Measurements from ENCODE around the gene ADAMTS12. TPM values are rescaled to one million over a fixed set of nuclear protein-coding genes. Genes with fewer than 3 reads are reported as not detected.
A peak's percentile ranks its signal among the peaks of the same experiment; 100 is the strongest.

Gene ADAMTS12
- total RNA-seq, 1 donor from 2014 or later = 32.1 TPM

DNA sequence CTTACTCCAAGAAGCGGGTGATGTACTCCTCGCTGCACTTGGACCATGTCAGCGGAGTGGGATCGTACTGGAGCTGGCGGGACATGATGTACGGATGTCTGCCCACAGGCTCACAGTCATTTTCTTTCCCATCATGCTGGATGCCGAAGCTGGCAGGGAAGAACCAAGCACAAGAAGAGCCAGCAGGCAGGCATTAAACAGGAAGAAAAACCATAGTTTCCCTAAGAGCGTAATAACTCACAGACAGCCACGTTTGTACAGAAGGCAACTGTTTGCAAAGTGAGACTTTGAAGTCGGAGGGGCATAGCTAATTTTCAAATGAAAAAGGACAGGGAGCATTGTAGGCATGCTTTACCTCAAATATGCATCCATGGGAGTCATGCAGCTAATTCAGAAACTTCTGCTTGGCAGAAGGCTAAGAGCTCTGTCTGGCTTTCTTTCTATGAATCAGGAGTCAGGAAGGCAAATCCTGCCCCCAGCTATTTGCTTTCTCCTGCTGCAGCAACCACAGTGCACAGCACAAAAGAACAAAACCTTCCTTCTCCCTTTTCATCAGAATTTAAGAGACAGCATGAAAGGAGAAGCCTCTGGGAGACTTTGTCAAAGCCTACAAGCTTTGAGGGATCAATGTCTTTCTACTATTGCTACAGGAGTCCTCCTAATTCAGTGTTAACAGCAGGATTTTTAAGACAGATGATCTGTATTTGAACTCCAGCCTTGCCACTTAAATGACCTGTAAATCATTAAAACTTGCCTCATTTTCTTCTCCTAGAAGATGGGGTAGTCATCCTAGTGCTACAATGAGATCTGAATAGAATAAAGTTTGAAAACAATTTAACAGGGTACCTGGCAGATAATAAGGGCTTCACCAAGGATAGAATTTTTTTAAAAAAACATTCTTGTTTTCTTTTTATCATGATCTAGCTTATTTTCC, 242.0 kb downstream of the ADAMTS12 start:
- peaks cover 22% of the 10 kb centered on the region for H3K4me1 Mint-ChIP-seq (ENCODE audit: unreplicated experiment)
- peak overlapping the region; percentile 23 for H3K4me3 Mint-ChIP-seq
- peaks cover 24% of the 10 kb centered on the region for H3K36me3 Mint-ChIP-seq
- TF ChIP-seq, protein P1, sequence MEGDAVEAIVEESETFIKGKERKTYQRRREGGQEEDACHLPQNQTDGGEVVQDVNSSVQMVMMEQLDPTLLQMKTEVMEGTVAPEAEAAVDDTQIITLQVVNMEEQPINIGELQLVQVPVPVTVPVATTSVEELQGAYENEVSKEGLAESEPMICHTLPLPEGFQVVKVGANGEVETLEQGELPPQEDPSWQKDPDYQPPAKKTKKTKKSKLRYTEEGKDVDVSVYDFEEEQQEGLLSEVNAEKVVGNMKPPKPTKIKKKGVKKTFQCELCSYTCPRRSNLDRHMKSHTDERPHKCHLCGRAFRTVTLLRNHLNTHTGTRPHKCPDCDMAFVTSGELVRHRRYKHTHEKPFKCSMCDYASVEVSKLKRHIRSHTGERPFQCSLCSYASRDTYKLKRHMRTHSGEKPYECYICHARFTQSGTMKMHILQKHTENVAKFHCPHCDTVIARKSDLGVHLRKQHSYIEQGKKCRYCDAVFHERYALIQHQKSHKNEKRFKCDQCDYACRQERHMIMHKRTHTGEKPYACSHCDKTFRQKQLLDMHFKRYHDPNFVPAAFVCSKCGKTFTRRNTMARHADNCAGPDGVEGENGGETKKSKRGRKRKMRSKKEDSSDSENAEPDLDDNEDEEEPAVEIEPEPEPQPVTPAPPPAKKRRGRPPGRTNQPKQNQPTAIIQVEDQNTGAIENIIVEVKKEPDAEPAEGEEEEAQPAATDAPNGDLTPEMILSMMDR (conservative IDR thresholded peaks at IDR 0.05) = no peak
- no peak for DNase-seq (ENCODE audit: extremely low spot score, unreplicated experiment)
- H3K27me3 Mint-ChIP-seq = no peaks in the 10 kb centered on the region
- no peaks in the 10 kb centered on the region for H3K9me3 Mint-ChIP-seq
- H3K27ac Mint-ChIP-seq = peak overlapping the region; percentile 92

DNA sequence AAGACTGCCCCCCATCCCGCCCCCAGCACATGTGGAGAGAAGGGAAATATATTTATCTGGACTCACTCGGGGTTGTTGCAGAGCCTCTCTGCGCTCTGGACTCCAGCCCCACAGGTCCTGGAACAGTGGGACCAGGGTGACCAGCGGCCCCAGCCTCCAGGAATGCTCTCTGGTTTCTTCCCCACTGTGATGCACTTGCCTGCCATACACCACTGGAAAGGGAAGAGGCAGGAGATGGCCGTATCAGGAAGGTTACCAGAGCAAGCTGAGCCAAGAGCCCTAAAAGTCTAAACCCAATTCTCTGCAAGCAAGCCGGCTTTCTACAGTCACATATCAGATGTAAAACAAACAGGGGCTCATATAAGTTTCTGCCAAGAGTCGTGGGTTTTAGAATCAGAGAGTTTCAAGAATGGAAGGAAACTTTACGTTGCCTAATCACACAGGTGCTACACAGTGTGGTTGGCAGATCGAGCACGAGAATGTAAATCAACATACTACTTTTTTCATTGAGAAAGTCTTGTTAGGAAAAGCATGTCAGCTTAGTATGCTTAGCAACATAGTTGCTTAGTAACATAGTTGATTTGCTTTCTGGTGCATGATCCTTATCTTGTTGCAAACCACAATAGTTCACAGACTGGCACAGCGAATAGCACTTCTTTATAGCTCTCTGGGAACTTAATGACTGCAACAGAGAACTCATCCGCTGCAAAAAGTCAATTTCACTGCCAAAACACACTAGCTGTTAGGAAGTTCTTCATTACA, 249.9 kb downstream of the ADAMTS12 start:
- Mint-ChIP-seq H3K27ac (no peak overlapping the region), H3K4me1 (ENCODE audit: unreplicated experiment) (peaks cover 4% of the 10 kb centered on the region), H3K27me3 (no peaks in the 10 kb centered on the region), H3K36me3 (peaks cover 18% of the 10 kb centered on the region), H3K9me3 (peaks cover 9% of the 10 kb centered on the region), H3K4me3 (no peak overlapping the region)
- DNase-seq (ENCODE audit: extremely low spot score, unreplicated experiment) = no peak
- TF ChIP-seq, protein P1 (conservative IDR thresholded peaks at IDR 0.05) = no peak

DNA sequence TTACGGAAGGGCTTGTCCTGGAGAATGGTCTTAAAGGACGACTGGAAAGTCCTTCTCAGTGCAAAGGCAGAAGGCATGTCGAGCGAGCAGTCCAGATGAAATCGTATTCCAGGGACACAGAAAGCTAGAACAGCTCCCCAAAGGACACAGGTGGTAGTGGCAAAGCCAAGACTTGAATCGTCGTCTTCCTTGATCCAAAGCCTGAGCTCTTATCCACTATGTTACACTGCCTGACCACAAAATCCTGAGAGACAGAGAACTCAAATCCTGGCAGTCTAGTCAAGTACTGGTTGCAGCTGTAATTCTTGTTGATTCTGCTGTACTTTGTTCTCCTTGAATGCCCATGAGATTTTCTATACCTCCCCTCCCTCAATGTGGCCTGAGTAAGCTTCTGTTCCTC, 252.3 kb downstream of the ADAMTS12 start:
- Mint-ChIP-seq H3K9me3 (peaks cover 9% of the 10 kb centered on the region), H3K27ac (no peak overlapping the region), H3K27me3 (no peaks in the 10 kb centered on the region), H3K4me1 (ENCODE audit: unreplicated experiment) (peaks cover 4% of the 10 kb centered on the region), H3K36me3 (peaks cover 18% of the 10 kb centered on the region), H3K4me3 (no peak overlapping the region)
- TF ChIP-seq, protein P1 (conservative IDR thresholded peaks at IDR 0.05) = no peak
- no peak for DNase-seq (ENCODE audit: extremely low spot score, unreplicated experiment)

DNA sequence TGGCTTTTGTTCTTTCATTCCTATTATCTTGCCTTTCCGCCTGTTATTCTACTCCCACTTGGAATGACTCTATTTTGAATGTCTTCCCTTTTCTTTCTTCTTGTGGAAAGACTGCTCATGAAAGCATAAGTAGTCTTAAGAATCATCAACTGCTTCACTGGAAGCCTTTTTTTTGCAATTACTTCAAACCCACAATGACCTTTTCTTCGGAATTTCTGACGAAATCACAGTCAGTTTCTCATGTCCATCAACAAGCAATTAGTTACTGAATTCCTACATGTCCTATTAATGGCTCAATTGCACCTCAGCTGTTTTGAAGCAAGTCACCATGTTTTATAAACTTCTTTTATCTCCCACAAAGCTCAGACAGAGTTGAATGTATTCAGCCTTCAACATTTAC, 254.8 kb downstream of the ADAMTS12 start:
- H3K36me3 Mint-ChIP-seq = peaks cover 14% of the 10 kb centered on the region
- TF ChIP-seq, protein P1 (conservative IDR thresholded peaks at IDR 0.05) = no peak
- no peaks in the 10 kb centered on the region for H3K4me1 Mint-ChIP-seq (ENCODE audit: unreplicated experiment)
- no peaks in the 10 kb centered on the region for H3K27me3 Mint-ChIP-seq
- no peak for DNase-seq (ENCODE audit: extremely low spot score, unreplicated experiment)
- no peak overlapping the region for H3K4me3 Mint-ChIP-seq
- H3K27ac Mint-ChIP-seq = no peak overlapping the region
- no peaks in the 10 kb centered on the region for H3K9me3 Mint-ChIP-seq

DNA sequence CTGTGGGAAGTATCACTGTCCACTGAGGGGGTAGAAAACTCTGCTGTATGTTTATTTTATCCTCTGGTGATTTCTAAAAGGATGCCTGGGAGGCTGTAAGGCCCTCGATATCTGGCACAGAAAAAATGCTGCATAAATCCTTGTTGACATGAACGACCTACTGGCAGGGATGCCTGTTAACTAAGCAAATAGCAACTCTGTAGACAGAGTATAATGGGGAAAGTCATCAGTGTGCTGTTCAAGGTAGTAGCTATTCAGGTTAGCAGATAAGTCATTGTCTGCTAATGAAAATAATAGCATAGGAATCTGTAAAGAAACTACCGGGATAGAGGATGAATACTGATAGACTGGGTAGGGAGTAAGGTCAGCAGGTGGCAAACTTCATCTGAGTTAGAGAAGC, 256.2 kb downstream of the ADAMTS12 start:
- TF ChIP-seq, protein P1 (conservative IDR thresholded peaks at IDR 0.05) = no peak
- H3K4me1 Mint-ChIP-seq (ENCODE audit: unreplicated experiment) = no peaks in the 10 kb centered on the region
- H3K36me3 Mint-ChIP-seq = peaks cover 14% of the 10 kb centered on the region
- H3K9me3 Mint-ChIP-seq = no peaks in the 10 kb centered on the region
- H3K27me3 Mint-ChIP-seq = no peaks in the 10 kb centered on the region
- no peak overlapping the region for H3K27ac Mint-ChIP-seq
- no peak overlapping the region for H3K4me3 Mint-ChIP-seq
- DNase-seq (ENCODE audit: extremely low spot score, unreplicated experiment) = no peak

Measured in type B pancreatic cell (in vitro differentiated cells).